AG08396 (cell line): Measurements from ENCODE around the gene BIRC7.
A peak's percentile ranks its signal among the peaks of the same experiment; 100 is the strongest.

Experiments
- DNase-seq: peaks from one replicate; pipeline ENCODE4 v3.0.0; 2012; ENCODE audit warnings: low spot score, mixed read lengths

BIRC7 gene

GRCh38 chr20:63265891-63266515 lies 30.3 kb downstream of the BIRC7 start:
- DNase-seq: peak; percentile 82

GRCh38 chr20:63267691-63268090 lies 32.0 kb downstream of the BIRC7 start:
- DNase-seq: no peak

GRCh38 chr20:63268256-63268655 lies 32.6 kb downstream of the BIRC7 start:
- DNase-seq: no peak

GRCh38 chr20:63268671-63269439 lies 33.1 kb downstream of the BIRC7 start:
- DNase-seq: no peak

- DNase-seq: no peak
Observed at GRCh38 chr20:63269724-63270123, 34.0 kb downstream of the BIRC7 start.

- no peak for DNase-seq
Observed at GRCh38 chr20:63270606-63271325, 35.1 kb downstream of the BIRC7 start.

- DNase-seq: peak; percentile 98
Observed at GRCh38 chr20:63272105-63273058, 36.7 kb downstream of the BIRC7 start, which contains the start of gene ARFGAP1. Gene ARFGAP1, plus strand, starts transcription at chr20:63272813. Its CDS starts 2,768 bp downstream, at chr20:63275581.

- no peak for DNase-seq
Observed at GRCh38 chr20:63273059-63273579, 37.4 kb downstream of the BIRC7 start.

GRCh38 chr20:63273635-63274380 lies 38.1 kb downstream of the BIRC7 start:
- peak; percentile 83 for DNase-seq

GRCh38 chr20:63274381-63275228 lies 38.9 kb downstream of the BIRC7 start:
- no peak for DNase-seq

GRCh38 chr20:63275825-63276224 lies 40.1 kb downstream of the BIRC7 start:
- no peak for DNase-seq

GRCh38 chr20:63276956-63277355 lies 41.3 kb downstream of the BIRC7 start:
- no peak for DNase-seq

- DNase-seq: no peak
Observed at GRCh38 chr20:63277466-63278272, 42.0 kb downstream of the BIRC7 start.

GRCh38 chr20:63278661-63279060 lies 43.0 kb downstream of the BIRC7 start:
- DNase-seq: no peak

GRCh38 chr20:63279931-63280330 lies 44.2 kb downstream of the BIRC7 start:
- no peak for DNase-seq

- no peak for DNase-seq
Observed at GRCh38 chr20:63280371-63280770, 44.7 kb downstream of the BIRC7 start.

GRCh38 chr20:63280929-63281545 lies 45.3 kb downstream of the BIRC7 start:
- DNase-seq: no peak
